ENCODE results near the gene ABCF1. TPM values are rescaled to one million over a fixed set of nuclear protein-coding genes. Genes with fewer than 3 reads are reported as not detected.

ABCF1 gene
- total and polyA plus RNA-seq, 3 donors from 2014 or later: 63.2 to 104 (median 67.1) TPM

DNA sequence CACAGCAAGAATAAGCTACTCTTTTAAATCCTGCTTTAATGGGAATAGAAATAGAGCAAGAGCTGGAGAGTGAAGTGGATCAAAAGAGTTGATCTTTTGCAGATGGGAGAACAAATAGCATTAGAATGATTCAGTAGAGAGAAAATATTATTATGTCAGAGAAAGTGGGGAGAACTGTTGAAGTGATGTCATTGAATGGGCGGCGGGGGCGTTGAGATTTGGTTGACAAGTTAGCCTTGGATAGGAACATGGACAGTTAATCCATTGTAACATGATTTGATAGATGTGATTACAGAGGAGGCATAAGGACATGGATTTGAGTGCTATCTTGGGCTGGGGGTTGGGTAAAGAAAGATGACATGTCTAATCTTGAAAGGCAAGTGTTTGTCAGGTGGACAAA, 64.6 kb downstream of the ABCF1 start:
- H3K27me3 ChIP-seq: no peaks in the 10 kb centered on the region
- no peak overlapping the region for H3K27ac ChIP-seq
- H3K4me3 ChIP-seq: no peak overlapping the region
- no peaks in the 10 kb centered on the region for H3K36me3 ChIP-seq (ENCODE audit: low read depth, missing control alignments)
- H3K4me1 ChIP-seq: no peaks in the 10 kb centered on the region
- 92 to 95% methylated on average over 3 of the region's 3 CpGs for WGBS, 2 donors
- intact Hi-C loops (cut with DNase I; ENCODE audit: low total_unique reads): no loop called here
- no peak for DNase-seq
- no peaks in the 10 kb centered on the region for H3K9me3 ChIP-seq
- TF ChIP-seq CTCF (IDR thresholded peaks at IDR 0.05) (no peak), POLR2A (IDR thresholded peaks at IDR 0.05) (no peak)

- no peak for DNase-seq
- Histone ChIP-seq H3K4me1 (no peaks in the 10 kb centered on the region), H3K4me3 (no peak overlapping the region), H3K36me3 (ENCODE audit: low read depth, missing control alignments) (no peaks in the 10 kb centered on the region), H3K9me3 (no peaks in the 10 kb centered on the region), H3K27me3 (no peaks in the 10 kb centered on the region), H3K27ac (no peak overlapping the region)
- intact Hi-C loops (cut with DNase I; ENCODE audit: low total_unique reads): no loop called here
- WGBS, 2 donors: 84 to 86% methylated on average over 10 of the region's 10 CpGs
- TF ChIP-seq CTCF (IDR thresholded peaks at IDR 0.05) (no peak), POLR2A (IDR thresholded peaks at IDR 0.05) (no peak)
Measured at GRCh38 chr6:30640481-30640880, 69.2 kb downstream of the ABCF1 start.

GRCh38 chr6:30641048-30641447, 69.8 kb downstream of the ABCF1 start:
- intact Hi-C loops (cut with DNase I; ENCODE audit: low total_unique reads): no loop called here
- TF ChIP-seq CTCF (IDR thresholded peaks at IDR 0.05) (no peak), POLR2A (IDR thresholded peaks at IDR 0.05) (no peak)
- DNase-seq: no peak

More at GRCh38 chr6:30641048-30641447, 69.8 kb downstream of the ABCF1 start:
- H3K9me3 ChIP-seq: no peaks in the 10 kb centered on the region
- 90% methylated on average over 1 of the region's 1 CpG for WGBS, 2 donors
- no peak overlapping the region for H3K4me3 ChIP-seq
- H3K27ac ChIP-seq: no peak overlapping the region
- no peaks in the 10 kb centered on the region for H3K27me3 ChIP-seq
- peaks cover under 1% of the 10 kb centered on the region for H3K4me1 ChIP-seq
- no peaks in the 10 kb centered on the region for H3K36me3 ChIP-seq (ENCODE audit: low read depth, missing control alignments)

MicroRNAs encoded within 50 kb of the gene (microRNA counts, 767-probe panel; counts per million panel counts)
- 0 to 152 counts per million in 2 donors for microRNA hsa-miR-877-5p

Small RNA genes lying within 50 kb of the gene (microRNA-seq; reads per million reads assigned to microRNA genes)
- gene MIR877 (ENCODE audit: borderline number of aligned reads in 2 of 2, borderline replicate concordance in 1 of 2): 88.3 to 152 reads per million in 2 donors

Small RNA genes lying within 50 kb of the gene (small RNA-seq; reads per million reads assigned to genes)
- 2.1 to 3.0 reads per million in 2 donors for gene MIR877

Other genes starting within 250 kb of the ABCF1 start
- 10 to 100 TPM; 30.6 to 33.6 TPM for gene TRIM39, start 244.5 kb upstream of the ABCF1 start, total RNA-seq
- 58.1 TPM for gene TRIM39, start 244.5 kb upstream of the ABCF1 start, polyA plus RNA-seq (ENCODE audit: insufficient read depth, low read depth, low replicate concordance)
- gene RPP21, start 226.3 kb upstream of the ABCF1 start, total RNA-seq: 100 to 1,000 TPM in 1 of 2 donors, 10 to 100 TPM in 1; 94.3 to 101 TPM
- gene RPP21, start 226.3 kb upstream of the ABCF1 start, polyA plus RNA-seq (ENCODE audit: insufficient read depth, low read depth, low replicate concordance): 49.8 TPM
- 100 to 1,000 TPM in 1 of 2 donors, 10 to 100 TPM in 1; 90.2 to 145 TPM for gene HLA-E, start 81.9 kb upstream of the ABCF1 start, total RNA-seq
- gene HLA-E, start 81.9 kb upstream of the ABCF1 start, polyA plus RNA-seq (ENCODE audit: insufficient read depth, low read depth, low replicate concordance): 253 TPM
- 10 to 100 TPM; 68.7 to 72.8 TPM for gene GNL1, start 15.0 kb upstream of the ABCF1 start, total RNA-seq
- 205 TPM for gene GNL1, start 15.0 kb upstream of the ABCF1 start, polyA plus RNA-seq (ENCODE audit: insufficient read depth, low read depth, low replicate concordance)
- gene PRR3, start 14.1 kb upstream of the ABCF1 start, total RNA-seq: 10 to 100 TPM; 11.2 to 22.9 TPM
- gene PRR3, start 14.1 kb upstream of the ABCF1 start, polyA plus RNA-seq (ENCODE audit: insufficient read depth, low read depth, low replicate concordance): 11.0 TPM
- 10 to 100 TPM; 50.8 to 72.7 TPM for gene PPP1R10, start 45.8 kb downstream of the ABCF1 start, total RNA-seq
- gene PPP1R10, start 45.8 kb downstream of the ABCF1 start, polyA plus RNA-seq (ENCODE audit: insufficient read depth, low read depth, low replicate concordance): 47.4 TPM
- 10 to 100 TPM; 36.1 to 49.5 TPM for gene MRPS18B, start 46.4 kb downstream of the ABCF1 start, total RNA-seq
- gene MRPS18B, start 46.4 kb downstream of the ABCF1 start, polyA plus RNA-seq (ENCODE audit: insufficient read depth, low read depth, low replicate concordance): 54.5 TPM
- gene ATAT1, start 55.4 kb downstream of the ABCF1 start, total RNA-seq: 10 to 100 TPM; 20.7 to 36.4 TPM
- 29.4 TPM for gene ATAT1, start 55.4 kb downstream of the ABCF1 start, polyA plus RNA-seq (ENCODE audit: insufficient read depth, low read depth, low replicate concordance)
- gene C6orf136, start 75.7 kb downstream of the ABCF1 start, total RNA-seq: 10 to 100 TPM; 17.8 to 22.0 TPM
- gene C6orf136, start 75.7 kb downstream of the ABCF1 start, polyA plus RNA-seq (ENCODE audit: insufficient read depth, low read depth, low replicate concordance): 26.0 TPM
- 10 to 100 TPM; 68.0 TPM for gene DHX16, start 101.6 kb downstream of the ABCF1 start, total RNA-seq
- 109 TPM for gene DHX16, start 101.6 kb downstream of the ABCF1 start, polyA plus RNA-seq (ENCODE audit: insufficient read depth, low read depth, low replicate concordance)
- 1 to 10 TPM; 9.0 to 9.3 TPM for gene PPP1R18, start 115.2 kb downstream of the ABCF1 start, total RNA-seq
- gene PPP1R18, start 115.2 kb downstream of the ABCF1 start, polyA plus RNA-seq (ENCODE audit: insufficient read depth, low read depth, low replicate concordance): 24.9 TPM
- gene NRM, start 119.5 kb downstream of the ABCF1 start, total RNA-seq: 10 to 100 TPM in 1 of 2 donors, 1 to 10 TPM in 1; 9.5 to 10.5 TPM
- 26.6 TPM for gene NRM, start 119.5 kb downstream of the ABCF1 start, polyA plus RNA-seq (ENCODE audit: insufficient read depth, low read depth, low replicate concordance)
- 10 to 100 TPM; 56.6 to 79.3 TPM for gene MDC1, start 145.8 kb downstream of the ABCF1 start, total RNA-seq
- 155 TPM for gene MDC1, start 145.8 kb downstream of the ABCF1 start, polyA plus RNA-seq (ENCODE audit: insufficient read depth, low read depth, low replicate concordance)
- gene TUBB, start 148.9 kb downstream of the ABCF1 start, total RNA-seq: 100 to 1,000 TPM; 173 to 252 TPM
- gene TUBB, start 148.9 kb downstream of the ABCF1 start, polyA plus RNA-seq (ENCODE audit: insufficient read depth, low read depth, low replicate concordance): 309 TPM
- 10 to 100 TPM; 84.1 to 88.1 TPM for gene FLOT1, start 171.2 kb downstream of the ABCF1 start, total RNA-seq
- gene FLOT1, start 171.2 kb downstream of the ABCF1 start, polyA plus RNA-seq (ENCODE audit: insufficient read depth, low read depth, low replicate concordance): 169 TPM
- 1 to 10 TPM; 1.4 to 7.7 TPM for gene IER3, start 173.1 kb downstream of the ABCF1 start, total RNA-seq
- 11.1 TPM for gene IER3, start 173.1 kb downstream of the ABCF1 start, polyA plus RNA-seq (ENCODE audit: insufficient read depth, low read depth, low replicate concordance)